ENCODE results near the gene CDH1.

DNA sequence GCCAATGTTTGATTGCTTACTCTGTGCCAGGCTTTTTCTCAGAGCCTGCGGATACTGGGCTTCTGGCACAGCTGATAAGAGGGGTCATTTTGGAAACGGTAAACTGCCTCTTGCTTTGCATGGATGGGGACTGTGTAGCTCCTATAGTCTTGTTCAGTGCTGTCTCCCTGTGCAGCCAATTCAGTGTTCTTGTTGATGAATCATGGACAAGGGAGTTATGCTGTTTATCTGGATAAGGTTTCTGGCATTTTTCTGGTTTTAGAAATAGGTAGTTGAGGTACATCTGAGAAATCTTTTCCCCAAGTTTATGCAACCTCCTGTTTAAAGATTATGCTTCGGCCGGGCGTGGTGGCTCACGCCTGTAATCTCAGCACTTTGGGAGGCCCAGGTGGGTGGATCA lies 89.6 kb downstream of the CDH1 start:
- TF ChIP-seq, protein P1, sequence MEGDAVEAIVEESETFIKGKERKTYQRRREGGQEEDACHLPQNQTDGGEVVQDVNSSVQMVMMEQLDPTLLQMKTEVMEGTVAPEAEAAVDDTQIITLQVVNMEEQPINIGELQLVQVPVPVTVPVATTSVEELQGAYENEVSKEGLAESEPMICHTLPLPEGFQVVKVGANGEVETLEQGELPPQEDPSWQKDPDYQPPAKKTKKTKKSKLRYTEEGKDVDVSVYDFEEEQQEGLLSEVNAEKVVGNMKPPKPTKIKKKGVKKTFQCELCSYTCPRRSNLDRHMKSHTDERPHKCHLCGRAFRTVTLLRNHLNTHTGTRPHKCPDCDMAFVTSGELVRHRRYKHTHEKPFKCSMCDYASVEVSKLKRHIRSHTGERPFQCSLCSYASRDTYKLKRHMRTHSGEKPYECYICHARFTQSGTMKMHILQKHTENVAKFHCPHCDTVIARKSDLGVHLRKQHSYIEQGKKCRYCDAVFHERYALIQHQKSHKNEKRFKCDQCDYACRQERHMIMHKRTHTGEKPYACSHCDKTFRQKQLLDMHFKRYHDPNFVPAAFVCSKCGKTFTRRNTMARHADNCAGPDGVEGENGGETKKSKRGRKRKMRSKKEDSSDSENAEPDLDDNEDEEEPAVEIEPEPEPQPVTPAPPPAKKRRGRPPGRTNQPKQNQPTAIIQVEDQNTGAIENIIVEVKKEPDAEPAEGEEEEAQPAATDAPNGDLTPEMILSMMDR (IDR thresholded peaks at IDR 0.05), result no peak
- no peak for TF ChIP-seq EP300 (IDR thresholded peaks at IDR 0.05; ENCODE audit: low read depth)
